OCI-M2 (cell line): ENCODE data around the gene MROH9.

Source experiments
- DNase-seq: peaks from one replicate; lab custom pipeline; 2025; ENCODE audit not compliant: unreplicated experiment; lab: John Stamatoyannopoulos, UW

MROH9 gene

GRCh38 chr1:170967042-170967910 lies 31.9 kb downstream of the MROH9 start:
- DNase-seq: no peak

- DNase-seq: no peak
Measured at GRCh38 chr1:170970256-170970655, 34.9 kb downstream of the MROH9 start.

GRCh38 chr1:170978371-170978910 lies 43.1 kb downstream of the MROH9 start:
- no peak for DNase-seq

GRCh38 chr1:170985406-170985805 lies 50.1 kb downstream of the MROH9 start:
- DNase-seq: no peak

- DNase-seq: no peak
Measured at GRCh38 chr1:170986901-170987300, 51.6 kb downstream of the MROH9 start.

GRCh38 chr1:170987424-170987823 lies 52.1 kb downstream of the MROH9 start:
- no peak for DNase-seq

- no peak for DNase-seq
Measured at GRCh38 chr1:170993151-170993550, 57.8 kb downstream of the MROH9 start.

- DNase-seq: no peak
Measured at GRCh38 chr1:170993717-170994116, 58.4 kb downstream of the MROH9 start.

- DNase-seq: no peak
Measured at GRCh38 chr1:171014880-171015279, 79.5 kb downstream of the MROH9 start.

- no peak for DNase-seq
Measured at GRCh38 chr1:171017426-171017825, 82.1 kb downstream of the MROH9 start.

- no peak for DNase-seq
Measured at GRCh38 chr1:171019971-171020370, 84.6 kb downstream of the MROH9 start.

- no peak for DNase-seq
Measured at GRCh38 chr1:171032822-171033702, 97.7 kb downstream of the MROH9 start.

- no peak for DNase-seq
Measured at GRCh38 chr1:171037626-171038025, 102.3 kb downstream of the MROH9 start.

- DNase-seq: no peak
Measured at GRCh38 chr1:171038284-171038683, 103.0 kb downstream of the MROH9 start.

GRCh38 chr1:171048014-171048413 lies 112.7 kb downstream of the MROH9 start:
- no peak for DNase-seq

- DNase-seq: no peak
Measured at GRCh38 chr1:171052977-171053376, 117.6 kb downstream of the MROH9 start.

- no peak for DNase-seq
Measured at GRCh38 chr1:171055966-171056643, 120.8 kb downstream of the MROH9 start.

GRCh38 chr1:171061425-171062143 lies 126.2 kb downstream of the MROH9 start:
- no peak for DNase-seq

GRCh38 chr1:171062902-171063301 lies 127.6 kb downstream of the MROH9 start:
- no peak for DNase-seq

GRCh38 chr1:171075041-171075440 lies 139.7 kb downstream of the MROH9 start:
- no peak for DNase-seq
